GM12874 (cell line): ENCODE measurements around the gene ZNF580.

Source experiments
- TF ChIP-seq, protein P1 (sequence below): IDR thresholded peaks from 2 replicates; pipeline ENCODE4 v1.5.1; 2011; ENCODE audit warnings: low read depth, mild to moderate bottlenecking, control low read depth, low read length, moderate library complexity; ENCODE audit not compliant: insufficient read depth

Gene ZNF580

DNA sequence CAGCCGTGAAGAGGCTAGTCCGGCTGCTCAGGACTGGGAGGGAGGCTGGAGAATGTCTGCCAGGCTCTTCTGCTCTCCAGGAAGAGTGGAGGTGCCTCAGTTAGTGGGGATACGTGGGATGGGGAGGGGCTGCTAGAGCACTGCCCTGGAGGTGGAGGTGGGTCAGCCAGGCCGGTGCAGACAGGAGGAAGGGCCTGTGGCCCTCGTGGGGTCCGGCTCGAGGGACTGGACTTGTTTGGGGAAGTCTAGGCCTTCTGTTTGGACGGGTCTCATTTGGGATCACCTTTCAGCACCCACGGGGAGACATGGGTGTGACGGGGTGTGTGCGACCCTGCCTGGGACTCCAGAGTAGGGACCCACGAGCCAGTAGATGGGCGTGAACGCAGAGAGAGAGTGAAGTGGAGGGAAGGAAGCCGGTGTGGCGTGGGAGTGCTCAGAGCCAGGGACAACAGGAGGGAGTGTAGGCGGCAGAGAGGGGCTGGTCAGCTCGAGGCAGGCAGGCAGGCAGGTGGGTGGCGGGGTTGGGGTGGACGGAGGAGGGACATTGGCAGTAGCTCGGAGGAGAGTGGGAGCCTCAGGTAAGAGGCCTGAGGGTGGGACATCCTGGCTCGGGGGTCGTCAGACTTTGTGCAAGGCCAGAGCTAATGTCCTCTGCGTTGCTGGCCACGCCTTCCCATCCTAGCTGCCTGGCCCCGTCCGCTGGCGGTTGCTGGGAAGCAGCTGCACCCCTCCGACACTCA is 45.7 kb downstream of the ZNF580 start:
- TF ChIP-seq, protein P1, sequence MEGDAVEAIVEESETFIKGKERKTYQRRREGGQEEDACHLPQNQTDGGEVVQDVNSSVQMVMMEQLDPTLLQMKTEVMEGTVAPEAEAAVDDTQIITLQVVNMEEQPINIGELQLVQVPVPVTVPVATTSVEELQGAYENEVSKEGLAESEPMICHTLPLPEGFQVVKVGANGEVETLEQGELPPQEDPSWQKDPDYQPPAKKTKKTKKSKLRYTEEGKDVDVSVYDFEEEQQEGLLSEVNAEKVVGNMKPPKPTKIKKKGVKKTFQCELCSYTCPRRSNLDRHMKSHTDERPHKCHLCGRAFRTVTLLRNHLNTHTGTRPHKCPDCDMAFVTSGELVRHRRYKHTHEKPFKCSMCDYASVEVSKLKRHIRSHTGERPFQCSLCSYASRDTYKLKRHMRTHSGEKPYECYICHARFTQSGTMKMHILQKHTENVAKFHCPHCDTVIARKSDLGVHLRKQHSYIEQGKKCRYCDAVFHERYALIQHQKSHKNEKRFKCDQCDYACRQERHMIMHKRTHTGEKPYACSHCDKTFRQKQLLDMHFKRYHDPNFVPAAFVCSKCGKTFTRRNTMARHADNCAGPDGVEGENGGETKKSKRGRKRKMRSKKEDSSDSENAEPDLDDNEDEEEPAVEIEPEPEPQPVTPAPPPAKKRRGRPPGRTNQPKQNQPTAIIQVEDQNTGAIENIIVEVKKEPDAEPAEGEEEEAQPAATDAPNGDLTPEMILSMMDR, result no peak

DNA sequence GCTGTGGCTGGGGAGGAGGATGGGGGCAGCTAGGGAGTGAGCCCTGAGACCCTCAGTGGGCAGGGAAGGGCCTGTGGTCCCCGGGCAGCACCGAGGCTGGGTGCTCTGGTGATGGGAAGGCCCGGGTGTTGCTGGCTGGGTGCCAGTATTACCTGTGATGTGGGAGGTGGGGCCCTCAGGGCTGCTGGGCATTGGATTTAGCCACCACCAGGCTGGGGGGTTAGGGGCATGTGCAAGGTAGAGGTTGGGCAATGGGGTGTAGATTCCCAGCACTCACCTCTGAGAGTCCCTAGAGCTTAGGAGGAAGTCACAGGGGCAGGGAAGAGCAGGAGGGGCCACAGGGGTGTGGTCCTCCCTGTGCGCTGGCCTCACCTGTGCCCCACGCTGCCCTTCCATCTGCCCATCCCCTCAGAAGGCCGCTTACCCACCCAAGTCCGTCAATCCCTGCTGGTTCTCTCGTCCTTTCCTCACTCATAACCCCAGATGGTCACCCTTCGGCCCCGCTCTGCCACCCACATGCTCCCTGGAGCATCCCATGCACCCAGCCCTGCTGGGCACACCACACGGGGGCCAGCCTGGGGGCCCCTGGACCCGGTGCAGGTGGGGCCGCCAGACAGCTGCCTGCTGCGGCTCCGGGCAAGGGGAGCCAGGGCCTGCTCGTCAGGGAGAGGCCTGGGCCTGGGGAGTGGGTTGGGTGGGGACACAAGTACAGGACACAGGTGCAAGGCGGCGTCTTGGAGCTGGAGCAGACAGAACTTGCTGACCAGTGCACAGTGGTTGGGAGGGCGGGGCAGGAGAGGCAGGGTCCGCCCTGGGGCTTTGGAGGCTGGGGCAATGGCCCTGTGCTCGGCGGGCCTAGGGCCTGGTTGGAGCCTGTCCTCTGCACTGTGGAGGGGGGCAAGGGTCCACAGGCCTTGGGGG is 46.7 kb downstream of the ZNF580 start:
- TF ChIP-seq, protein P1, result no peak

DNA sequence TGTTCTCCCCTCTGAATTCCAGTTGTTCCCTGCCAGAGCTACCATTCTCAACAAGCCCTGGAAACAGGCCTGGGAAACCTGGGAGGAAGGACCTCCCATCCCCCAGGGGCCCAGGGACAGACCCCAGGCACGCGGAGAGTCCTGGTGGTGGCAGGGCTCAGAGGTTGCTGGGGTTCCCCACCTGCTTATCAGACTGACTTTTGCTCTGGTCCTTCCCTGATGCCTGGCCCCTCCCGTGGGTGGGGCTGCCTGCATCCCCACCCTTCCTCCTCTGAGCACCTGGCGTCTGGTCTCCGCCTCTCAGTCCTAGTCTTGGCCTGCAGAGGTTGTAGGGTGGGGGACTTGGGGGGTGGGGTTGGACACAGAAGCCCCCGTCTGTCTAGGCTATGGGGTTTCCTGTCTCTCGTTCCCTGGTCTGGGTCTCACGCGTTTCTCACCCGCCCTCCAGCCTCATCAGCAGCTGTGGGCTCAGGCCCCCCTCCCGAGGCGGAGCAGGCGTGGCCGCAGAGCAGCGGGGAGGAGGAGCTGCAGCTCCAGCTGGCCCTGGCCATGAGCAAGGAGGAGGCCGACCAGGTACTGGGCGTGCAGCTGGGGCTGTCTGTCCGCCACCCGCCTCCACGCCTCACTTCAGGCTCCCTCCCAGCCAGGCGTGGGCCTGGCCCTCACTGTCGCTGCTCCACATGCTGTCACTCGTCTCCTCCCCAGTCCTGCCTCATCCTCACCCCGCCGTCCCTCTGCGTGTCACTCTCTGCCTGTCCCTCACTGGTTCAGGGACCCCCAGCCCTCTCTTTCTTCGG is 47.8 kb downstream of the ZNF580 start:
- TF ChIP-seq, protein P1, result no peak

DNA sequence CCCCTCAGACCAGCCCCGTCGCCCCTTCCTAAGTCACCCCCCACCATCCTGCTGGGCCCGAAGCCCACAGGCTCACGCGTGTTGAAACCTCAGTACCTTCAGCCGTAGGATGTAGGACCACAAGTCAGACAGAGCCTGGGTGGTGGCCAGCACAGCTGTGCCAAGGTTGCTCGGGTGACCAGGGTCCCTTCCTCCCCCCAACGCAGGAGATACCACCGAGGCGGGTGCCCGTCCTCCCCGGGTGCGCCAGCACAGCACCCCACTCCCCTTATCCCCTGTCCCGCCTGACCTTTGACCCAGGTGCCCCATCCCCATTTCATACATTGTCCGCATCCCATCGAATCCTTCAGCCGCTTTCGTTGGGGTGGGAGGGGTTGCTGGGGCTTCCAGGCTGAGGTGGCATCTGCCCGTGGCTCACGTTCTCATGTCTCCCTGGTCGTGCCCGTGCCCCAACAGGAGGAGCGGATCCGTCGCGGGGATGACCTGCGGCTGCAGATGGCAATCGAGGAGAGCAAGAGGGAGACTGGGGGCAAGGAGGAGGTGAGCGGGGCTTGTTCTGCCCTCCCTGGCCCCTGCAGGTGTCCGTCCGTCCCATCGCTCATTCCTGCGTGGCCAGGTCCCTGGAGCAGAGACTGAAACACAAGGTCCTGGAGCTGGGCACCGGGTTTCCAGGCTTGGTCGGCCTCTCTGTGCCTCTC is 48.8 kb downstream of the ZNF580 start:
- TF ChIP-seq, protein P1, result no peak

DNA sequence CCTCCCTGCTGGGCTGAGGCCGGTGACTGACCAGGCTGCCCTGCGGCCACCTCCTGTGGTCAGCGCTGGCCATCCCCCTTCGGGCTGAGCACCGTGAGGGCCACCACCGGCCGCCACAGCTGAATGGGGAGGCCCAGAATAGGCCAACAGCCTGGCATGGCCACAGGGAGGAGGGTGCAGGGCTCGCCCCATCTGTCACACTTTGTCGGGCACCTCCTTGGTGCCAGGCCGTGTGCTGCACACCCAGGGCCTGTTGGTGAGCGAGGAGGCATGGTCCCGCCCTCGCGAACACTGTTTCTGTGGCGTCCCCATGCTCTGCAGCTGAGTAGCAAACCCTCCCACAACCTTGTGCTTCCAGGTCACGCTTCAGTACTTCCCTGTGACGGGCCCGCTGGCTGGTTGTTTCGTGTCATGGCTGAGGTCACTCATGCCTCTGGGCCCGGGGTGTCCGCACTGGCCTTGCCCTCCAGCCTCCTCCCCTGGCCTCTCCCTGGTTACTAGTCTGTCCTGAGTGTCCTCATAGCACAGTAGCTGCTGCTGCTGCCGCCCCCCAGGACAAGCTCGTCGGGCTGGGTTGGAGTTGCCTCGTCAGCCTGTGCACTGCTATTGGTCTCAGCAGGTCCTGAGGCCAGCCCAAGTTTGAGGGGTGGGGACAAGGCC is 49.4 kb downstream of the ZNF580 start:
- TF ChIP-seq, protein P1, result no peak

DNA sequence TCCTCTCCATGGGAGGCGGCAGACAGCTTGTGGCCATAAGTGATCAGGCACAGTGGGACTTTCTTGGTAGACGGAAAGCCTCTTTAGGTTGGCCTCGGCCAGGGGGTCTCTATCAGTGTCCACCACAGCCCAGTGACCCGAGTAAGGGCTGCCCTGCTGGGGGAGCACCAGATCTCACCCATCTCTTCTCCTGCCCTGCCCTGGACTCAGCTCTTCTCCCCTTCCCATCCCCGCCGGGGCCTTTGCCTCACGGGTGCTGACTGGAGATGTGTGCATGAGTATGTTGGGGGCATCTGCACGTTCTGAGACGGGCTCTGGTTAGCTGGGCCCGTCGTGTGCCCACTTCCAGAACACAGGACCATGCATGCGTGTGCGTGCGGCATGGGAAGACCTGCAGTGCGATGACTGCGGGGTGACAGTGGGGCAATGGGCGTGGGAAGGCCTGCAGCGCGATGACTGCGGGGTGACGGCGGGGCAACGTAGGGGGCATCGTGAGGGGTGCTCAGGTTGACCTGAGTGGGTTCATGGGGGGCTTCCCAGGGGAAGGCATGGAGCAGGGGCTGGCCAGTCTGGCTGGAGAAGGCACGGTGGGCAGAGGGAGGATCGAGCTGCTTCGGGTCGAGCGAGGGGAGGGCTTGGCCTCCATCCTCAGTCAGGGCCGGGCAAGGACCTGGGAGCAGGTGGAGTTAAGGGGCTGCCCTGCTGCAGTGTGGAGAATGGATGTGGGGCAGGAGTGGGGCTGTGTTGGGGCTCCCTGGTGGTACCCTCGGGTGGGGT is 50.2 kb downstream of the ZNF580 start:
- TF ChIP-seq, protein P1, result no peak
